GM19023 (cell line): ENCODE data around the gene TNC.

Experiments used
- ATAC-seq: cut with Tn5 transposase; IDR thresholded peaks from one replicate; pipeline ENCODE4 v1.9.1; 2021; ENCODE audit warnings: mild to moderate bottlenecking, moderate library complexity; ENCODE audit not compliant: unreplicated experiment

The TNC gene

DNA sequence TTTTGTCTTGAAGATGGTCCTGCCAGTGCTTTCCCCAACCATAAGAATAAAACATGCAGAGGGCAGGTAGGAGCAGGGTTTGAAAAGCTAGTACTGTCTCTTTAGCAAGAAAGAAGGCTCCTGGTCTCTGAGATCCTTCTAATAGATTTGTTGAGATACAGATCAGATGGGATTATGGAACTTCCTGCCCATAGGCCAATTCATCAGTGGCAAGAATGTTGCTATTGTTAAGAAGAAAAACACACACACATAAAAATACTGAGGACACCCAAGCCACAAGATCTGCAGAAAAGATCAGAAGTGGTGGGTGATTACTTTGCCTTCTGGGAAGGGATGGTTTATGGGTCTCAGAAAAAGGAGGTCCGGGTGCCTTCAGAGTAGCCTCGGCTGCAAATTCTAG, 59.8 kb downstream of the TNC start:
- no peak for ATAC-seq

DNA sequence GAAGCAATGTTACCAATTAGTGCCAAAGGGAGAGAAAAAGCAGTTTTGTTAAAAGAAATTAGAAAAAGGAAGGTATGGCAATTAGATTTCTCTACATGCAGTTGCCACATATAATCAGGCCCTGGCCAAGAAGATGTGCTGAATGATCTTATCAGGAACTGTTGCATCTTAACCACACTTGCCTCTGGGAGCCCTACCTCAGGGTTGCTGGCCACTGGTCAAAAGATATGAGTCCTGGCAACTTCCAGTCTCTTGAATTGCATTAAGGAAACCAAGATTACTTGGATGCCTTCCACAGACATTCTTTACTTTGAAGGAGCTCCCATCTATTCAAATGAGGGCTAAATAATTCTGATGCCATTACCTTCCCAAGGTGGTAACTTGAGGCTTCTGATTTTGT, 60.4 kb downstream of the TNC start:
- no peak for ATAC-seq

DNA sequence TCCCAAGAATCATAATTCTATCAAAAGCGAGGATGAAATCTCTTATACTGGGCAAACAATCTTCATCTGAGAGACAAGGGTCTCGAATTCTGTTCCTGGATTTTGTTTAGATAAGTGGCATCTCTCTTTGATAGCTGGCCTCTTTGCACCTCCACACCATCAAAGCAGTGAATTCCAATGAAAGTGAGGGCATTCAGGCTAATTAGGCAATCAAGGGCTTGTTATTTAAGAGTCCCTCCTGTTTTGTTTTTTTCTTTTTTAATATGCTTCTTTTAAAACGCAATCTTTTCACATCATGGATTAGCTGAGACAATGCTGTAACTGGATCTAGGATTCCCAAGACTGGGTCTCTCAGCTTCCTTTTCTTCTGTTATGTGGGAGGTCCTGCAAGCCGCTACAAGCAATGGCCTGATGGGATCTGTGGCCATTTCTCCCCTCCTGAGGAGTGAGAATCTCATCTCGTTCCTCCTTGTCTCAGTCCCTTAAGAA, 67.9 kb downstream of the TNC start:
- ATAC-seq, result no peak

DNA sequence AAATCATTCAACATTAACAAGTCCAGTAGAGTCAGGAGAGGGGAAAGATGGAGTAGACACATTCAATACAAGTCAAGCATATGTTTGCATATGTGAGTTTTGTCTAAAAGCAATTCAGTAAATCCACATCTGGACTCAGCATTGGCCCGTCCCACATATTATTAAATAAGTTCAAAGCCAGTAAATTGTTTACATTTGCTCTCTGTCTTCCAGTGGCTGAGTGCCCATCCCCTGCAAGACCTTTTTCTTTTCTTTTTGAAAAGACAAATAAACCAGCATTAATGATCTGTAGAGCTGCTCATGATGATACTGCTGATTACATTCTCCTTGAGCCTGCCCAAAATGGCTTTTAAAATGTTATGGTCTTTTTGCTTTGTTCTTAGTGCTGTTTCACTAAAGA, 71.1 kb downstream of the TNC start:
- no peak for ATAC-seq

DNA sequence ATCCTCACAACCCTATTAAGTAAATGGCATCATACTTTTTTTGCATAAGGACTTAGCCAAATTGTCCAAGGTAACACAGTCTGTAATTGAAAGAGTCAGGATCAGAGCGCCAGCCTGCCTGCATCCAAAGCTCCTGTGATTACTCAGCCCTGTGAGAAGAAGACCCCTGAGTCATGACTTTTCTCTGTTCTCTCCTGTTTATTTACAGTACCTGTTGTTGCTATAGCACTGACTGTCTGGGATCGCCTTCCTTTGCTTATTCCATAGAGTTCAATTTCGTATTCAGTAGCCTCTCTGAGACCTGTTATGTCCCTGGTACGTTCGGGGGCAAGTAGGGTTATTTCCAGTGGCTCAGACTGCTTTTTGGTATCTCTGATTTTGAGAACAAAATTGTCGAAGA, 71.8 kb downstream of the TNC start:
- no peak for ATAC-seq

DNA sequence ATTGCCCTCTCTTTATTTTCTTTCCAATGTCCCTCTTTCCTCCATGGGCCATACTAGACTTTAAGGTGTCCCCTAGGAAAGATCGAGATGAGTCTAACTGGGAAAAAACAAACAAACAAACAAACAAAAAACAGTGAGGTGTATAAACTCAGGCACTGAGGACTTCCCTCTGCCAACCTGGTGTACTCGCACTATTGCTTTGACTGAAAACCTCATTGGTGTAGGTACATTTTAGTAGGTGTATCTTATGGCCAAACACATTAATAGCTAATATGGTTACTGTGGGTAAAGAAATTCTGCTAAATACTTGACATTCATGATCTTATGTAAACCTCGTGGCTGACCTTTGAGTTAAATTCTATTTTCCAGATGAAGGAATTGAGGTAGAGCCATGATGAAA, 74.3 kb downstream of the TNC start:
- no peak for ATAC-seq

DNA sequence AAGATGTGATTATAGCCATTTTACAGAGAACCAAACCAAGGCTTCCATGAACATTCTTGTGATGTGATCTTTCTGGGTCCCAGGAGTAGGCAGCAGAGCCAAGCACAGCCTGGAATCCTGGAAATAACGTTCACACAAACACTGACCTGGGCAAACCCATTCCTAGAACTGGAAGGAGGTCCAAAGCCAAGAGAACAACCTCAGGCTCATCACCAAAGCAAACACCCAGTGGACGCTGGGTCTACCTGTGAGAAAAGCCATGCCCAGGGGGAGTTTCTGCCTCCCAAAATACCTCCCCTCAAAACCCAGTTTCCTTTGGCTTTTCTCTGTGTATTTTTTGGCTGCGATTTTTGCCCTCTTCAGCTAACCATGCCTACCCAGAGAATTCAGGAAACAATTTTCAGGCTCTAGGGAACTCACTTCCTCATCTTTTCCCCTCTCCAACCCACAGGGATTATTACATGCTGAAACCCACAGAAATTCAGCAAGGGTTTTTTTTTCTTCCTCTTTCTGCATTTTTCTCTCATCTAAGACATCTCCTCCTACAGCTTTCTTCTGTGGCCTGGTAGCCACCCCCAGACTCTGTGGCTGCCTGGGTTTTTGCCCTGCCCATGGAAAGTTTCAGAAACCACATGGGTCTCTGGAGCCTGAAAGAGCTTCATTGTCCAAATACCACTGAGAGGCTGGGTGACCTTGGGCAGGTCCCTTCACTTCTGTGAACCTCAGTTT, 75.0 kb downstream of the TNC start:
- no peak for ATAC-seq

DNA sequence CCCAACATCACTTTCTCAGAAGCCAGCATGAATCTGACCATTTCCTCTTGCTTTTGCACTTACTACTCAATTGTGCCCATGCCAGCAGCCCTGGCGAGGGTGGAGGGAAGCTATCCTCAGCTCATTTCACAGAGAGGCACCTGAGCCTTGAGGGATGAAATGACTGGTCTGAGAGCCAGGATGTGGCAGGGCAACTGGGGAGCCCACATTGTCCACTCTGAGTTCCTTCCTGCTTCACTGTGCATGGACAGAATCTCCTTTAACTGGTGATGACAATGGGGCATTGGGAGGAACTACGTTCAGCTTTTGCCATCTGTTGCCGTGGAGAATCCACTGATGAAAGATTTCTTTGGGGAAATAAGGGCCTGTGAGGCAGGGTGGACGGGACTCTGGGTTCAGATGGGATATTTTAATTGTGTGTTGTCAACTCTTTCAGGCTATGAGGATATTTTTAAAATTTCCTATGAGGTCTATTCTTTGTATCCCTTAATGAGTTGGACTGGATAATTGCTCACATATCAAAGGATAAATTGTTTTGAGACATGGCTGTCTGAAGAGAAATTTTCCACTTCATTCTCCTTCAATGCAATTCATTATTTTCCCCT, 78.3 kb downstream of the TNC start:
- no peak for ATAC-seq

DNA sequence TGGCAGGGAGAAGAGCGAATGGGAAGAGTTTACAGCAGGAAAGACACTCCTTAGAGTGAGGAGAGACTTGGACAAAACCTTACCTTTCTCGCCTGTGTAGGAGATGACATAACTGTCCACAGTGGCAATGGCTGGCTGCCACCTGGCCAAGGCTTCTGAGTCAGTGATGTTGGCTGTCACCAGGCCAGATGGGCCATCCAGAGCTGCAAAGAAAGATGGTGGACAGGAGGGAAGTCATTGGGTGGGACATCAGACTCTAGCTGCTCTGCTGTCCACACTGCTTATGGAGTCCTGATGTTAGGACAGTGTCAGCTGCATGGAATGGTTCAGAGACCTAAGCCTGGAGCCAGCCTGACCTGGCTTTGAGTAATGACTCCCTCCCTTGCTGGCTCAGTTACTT, 79.8 kb downstream of the TNC start:
- no peak for ATAC-seq

DNA sequence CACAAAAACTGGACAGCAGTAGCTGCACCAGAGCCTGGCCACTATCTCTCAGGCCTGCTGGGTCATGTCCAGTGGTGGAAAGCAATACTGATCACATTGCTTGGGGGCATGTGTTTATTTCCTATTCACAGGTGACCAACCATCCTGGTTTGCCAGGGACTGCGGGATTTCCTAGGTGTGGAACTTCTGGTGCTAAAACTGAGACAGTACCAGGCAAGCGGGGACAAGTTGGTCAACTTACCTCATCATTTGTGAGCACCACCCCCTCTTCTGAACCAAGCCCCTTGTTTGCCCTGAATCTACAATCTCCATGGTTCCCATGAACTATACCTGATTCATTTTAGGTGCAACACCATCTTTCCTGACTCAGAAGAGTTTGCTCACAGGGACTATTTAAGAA, 81.3 kb downstream of the TNC start:
- peak; percentile 6 for ATAC-seq

DNA sequence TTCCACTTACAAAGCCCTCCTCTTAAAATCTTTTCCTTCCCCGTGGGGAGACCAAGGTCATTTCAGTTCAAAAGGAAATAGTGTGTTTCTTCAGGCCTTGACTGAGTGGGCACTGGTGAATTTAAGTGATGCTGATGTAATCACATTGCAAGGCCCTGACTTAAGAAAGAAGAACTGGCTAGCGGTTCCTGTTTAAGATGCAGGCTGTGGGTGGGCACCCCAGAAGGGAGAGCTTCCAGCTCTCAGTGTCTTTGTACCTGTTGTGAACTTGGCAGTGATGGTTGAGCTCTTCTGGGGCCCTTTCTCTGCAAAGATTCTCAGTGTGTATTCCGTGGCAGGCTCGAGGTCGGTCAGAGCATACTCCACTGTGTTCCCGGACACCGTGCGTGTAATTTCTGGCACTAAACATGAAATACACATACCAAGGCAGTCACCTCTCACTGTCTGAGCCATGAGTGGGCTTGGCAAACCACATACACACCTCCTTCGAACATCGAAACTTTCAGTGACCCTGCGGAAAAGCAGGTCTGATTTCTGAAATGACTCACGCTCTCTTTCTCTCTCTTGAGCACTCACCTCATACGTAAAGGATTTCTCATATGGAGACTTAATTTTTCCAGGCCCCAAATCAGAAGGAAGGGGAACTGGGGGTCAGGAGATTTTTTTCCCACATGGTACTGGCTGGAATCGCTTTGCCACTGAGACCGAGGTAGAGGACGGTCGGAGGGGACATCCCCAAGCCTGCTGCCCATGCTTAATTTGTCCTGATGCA, 81.9 kb downstream of the TNC start:
- peak; percentile 80 for ATAC-seq

DNA sequence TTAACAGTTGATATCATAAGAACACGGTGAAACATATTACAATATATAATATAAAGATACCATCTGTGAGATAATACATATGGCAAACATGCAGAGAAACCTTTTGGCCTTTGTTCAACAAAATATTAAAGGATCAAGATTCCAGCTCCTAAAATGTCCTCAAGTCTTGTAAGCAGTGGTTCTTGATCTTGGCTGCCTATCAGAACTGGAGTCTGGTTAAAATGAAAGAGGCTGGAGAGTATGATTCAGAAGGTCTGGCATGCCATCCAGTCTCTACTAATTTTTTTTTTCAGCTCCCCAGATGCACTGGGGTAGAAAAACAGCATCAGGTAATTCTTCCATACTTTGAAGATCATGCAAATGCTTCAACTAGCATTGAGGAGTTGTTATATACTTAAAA, 83.2 kb downstream of the TNC start:
- no peak for ATAC-seq

DNA sequence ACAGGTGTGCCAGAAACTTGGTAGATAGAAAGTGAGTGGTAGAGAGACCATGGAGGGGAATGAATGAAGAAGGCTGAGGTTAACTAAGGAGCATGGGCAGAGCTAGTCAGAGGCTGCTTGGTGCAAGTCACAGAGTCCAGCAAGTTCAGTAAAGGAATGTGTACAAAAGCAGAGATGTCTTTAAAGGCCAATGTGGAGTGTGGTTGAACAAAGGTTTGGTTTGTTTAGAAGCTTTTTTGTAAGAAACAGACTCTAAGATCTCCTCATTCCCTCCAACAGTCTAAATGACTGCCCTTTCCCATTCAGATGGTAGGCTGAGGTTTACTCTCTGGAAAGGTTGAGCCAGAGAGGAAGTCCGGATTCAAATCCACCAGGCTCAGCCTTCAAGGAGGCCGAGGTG, 84.2 kb downstream of the TNC start:
- ATAC-seq, result no peak

DNA sequence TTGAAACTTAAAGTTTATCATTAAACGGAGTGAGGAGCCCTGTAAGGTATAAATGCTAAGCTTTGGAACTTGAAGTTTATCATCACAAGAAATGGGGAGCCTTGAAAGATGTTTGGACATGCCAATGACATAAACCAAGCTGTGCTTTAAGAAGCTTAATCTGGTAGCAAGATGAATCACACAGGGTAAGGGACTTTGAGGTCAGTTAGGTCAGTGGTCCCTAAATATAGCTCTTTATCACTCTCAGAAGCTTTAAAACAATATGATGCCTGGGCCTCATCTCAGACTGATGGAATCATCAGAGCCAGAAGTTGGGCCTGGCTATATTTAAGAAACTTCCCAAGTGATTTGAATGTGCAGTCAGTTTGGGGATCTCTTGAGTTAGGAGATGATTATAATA, 85.7 kb downstream of the TNC start:
- ATAC-seq, result no peak

DNA sequence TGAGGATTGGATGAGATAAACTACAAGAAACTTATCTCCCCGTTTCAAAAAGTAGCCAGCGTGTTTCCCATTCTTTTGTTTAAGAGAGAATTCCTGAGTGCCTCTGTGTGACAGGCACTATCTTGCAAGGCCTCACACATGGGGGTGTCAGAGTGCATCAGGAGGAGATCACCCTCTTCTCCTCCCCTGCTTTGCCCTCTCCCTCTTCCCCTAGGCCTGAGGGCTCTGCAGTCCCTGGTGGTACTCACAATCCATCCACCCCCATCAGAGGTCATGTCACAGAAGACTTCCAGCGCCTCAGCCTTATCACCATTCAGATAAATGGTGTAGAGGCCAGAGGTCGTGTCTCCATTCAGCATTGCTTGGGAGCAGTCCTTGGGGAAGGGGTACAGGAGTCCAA, 88.0 kb downstream of the TNC start:
- no peak for ATAC-seq

DNA sequence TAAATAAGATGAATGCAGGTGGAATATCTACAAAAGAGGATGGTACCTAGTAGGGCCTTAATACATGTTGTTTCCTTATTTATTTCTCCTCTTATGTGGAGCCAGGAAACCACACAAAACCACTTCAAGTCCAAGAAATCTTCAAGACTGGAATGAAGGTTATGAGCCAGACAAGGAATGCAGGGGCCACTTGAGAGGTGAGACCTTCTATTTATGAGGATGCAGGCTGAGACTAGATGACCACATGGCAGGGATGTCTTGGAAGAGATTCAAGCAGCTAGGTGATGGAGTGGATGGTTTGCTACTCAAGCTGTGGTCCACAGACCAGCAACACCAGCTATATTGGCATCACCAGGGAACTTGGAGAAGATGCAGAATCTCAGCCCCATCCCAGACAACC, 92.2 kb downstream of the TNC start:
- ATAC-seq, result no peak

DNA sequence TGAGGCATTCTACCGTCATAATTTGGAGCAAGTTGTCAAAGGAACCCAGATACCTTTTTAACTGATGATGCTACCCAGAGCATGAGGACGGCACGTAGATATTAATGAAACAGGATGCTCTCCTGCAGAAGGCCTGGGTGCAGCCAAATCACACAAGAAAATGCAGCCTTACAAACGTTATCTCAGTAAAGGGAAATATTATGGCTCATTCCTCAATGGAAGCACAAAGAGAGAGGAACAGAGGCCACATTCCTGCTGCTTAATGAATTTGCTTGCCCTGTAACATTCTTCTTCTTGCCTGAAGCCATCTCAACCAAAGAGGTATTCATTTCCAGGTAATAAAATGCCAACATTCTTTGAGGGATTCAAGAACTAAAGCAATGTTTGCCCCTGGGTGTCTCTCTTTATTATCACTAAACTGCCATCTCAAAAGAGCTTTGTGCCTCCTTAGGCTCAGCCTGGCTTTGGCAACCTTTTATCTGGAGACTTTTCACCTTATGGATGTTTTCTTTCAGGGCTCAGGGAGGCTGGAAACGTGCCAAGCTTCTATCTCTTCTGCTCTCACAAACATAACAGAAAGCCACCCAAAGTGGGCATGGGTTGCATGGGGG, 92.9 kb downstream of the TNC start:
- no peak for ATAC-seq

DNA sequence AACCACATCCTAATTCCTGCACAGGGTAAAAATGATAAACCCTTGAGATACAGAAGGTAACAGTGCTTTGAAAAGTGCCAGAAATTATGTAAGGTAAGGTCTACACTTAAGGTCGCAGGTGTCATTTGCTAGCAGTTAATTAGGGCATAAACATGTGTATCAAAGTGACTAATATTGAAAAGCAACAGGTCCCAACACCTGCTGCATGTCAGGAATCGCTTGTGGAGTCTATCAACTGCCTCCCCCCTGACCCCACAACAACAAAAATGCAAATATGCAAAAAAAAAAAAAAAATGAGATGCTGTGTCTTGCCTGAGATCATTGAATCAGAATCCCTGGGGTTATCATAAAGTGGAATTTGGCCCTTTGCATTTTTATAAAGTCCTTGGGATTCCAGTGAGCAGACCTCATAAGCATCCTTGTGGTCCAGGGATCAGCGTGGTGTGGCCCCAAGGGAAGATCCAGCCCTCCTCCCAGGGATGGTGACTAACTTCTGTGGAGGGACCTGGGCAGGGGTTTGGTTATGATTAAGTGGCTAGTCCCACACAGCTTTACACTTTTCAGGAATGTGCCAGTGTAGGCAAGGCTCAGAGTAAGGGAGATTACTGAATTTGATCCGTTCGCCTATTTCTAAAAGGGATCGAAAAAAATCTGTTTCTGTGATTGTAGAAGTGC, 95.1 kb downstream of the TNC start:
- ATAC-seq, result no peak

DNA sequence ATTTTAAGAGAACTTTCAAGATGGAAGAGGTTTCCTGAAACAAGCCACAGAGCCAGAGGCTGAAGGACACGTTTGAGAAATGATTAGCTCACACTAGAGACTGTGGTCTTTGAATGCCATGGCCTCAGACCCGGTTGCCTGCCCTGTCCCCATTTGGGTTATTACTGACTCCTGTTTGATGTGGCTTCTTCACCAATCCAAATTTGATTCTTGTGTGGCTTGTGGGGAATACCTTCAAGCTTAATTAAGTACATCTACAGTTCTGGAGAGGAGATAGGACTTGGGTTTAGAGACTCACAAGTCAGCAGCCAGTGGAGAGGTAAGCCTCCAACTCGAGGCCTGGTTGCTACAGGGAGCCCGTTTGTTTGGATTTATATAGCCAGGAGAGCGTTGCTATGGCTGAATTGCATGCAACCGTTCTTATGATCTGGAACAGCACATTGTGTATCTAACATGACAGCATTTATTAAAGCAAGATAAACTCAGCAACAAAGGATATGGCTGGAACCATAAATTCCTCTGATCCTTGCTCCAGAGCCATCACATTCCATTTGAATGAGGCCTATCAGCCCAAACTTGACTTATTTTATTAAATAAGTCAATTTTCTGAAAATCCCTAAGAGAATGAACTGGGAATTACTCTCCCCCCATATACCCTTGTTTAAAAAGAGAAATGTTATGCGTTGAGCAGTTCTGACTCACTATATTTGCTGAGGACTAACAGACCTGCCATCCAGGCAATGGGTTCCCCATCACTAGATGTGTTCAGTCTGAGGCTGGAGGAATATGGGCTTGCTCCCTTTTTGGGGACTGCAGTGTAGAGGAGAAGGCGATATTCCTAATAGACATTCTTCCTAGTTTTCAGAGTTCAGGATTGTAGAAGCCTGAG, 99.2 kb downstream of the TNC start:
- ATAC-seq, result no peak

DNA sequence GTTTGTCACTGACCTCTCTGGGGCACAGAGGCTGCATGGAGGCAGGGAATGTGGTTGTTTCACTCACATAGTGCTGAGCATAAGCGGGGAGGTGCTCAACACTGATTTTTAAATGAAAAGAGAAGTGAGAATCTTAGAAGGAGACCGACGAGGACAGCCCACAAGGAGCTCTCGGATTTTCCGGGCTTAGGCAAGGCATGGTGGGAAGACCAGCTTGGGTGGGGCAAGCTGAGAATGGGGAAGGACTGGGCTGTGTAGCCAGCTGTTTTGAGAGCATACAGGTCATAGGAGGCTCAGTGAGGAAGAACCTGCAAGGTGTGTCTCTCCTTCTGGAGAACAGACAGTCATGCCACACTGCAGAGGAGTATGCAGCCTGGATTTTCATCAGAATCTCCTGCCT, 101.6 kb downstream of the TNC start:
- ATAC-seq, result no peak
